ENCODE data around the gene USP4. TPM values are rescaled to one million over a fixed set of nuclear protein-coding genes. Genes with fewer than 3 reads are reported as not detected.
"Not testable (repeated sequence)": the region's sequence is repeated elsewhere in the genome, so short reads cannot be mapped to it uniquely, and the experiment has no call there.

USP4 gene
- total RNA-seq, 1 donor from 2014 or later, result 48.8 TPM

DNA sequence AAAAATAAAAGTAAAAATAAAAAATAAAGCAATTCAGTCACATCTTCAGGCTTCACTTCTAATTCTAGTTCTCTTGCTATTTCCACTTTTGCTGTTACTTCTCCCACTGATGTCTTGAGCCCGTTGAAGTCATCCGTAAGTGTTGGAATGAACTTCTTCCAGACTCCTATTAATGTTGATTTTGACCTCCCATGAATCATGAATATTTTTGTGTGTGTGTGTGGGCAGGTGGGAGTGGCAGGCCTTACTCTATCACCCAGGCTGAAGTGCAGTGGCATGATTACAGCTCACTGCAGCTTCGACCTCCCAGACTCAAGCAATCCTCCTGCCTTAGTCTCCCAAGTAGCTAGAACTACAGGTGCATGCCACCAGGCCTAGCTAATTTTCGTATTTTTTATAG is 10.7 kb downstream of the USP4 start:
- Mint-ChIP-seq H3K27ac (no peak overlapping the region), H3K27me3 (no peaks in the 10 kb centered on the region), H3K9me3 (no peaks in the 10 kb centered on the region), H3K4me3 (no peak overlapping the region), H3K36me3 (peaks cover 20% of the 10 kb centered on the region), H3K4me1 (ENCODE audit: unreplicated experiment) (no peaks in the 10 kb centered on the region)
- no peak for DNase-seq (ENCODE audit: extremely low spot score, unreplicated experiment)
- TF ChIP-seq, protein P1, sequence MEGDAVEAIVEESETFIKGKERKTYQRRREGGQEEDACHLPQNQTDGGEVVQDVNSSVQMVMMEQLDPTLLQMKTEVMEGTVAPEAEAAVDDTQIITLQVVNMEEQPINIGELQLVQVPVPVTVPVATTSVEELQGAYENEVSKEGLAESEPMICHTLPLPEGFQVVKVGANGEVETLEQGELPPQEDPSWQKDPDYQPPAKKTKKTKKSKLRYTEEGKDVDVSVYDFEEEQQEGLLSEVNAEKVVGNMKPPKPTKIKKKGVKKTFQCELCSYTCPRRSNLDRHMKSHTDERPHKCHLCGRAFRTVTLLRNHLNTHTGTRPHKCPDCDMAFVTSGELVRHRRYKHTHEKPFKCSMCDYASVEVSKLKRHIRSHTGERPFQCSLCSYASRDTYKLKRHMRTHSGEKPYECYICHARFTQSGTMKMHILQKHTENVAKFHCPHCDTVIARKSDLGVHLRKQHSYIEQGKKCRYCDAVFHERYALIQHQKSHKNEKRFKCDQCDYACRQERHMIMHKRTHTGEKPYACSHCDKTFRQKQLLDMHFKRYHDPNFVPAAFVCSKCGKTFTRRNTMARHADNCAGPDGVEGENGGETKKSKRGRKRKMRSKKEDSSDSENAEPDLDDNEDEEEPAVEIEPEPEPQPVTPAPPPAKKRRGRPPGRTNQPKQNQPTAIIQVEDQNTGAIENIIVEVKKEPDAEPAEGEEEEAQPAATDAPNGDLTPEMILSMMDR (conservative IDR thresholded peaks at IDR 0.05), result no peak

DNA sequence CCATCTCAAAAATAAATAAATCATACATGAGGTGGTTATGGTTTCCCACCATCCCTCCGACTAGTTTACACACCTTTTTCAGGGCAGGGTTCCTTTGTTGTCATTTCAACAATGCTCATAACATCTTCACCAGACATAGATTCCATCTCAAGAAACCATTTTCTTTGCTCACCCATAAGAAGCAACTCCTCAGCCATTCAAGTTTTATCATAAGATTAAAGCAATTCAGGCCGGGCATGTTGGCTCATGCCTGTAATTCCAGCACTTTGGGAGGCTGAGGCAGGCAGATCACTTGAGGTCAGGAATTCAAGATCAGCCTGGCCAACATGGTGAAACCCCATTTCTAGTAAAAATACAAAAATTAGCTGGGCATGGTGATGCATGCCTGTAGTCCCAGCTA is 11.5 kb downstream of the USP4 start:
- DNase-seq (ENCODE audit: extremely low spot score, unreplicated experiment); H3K4me3 Mint-ChIP-seq; H3K4me1 Mint-ChIP-seq (ENCODE audit: unreplicated experiment); H3K27ac Mint-ChIP-seq; H3K27me3 Mint-ChIP-seq; H3K9me3 Mint-ChIP-seq: not testable (repeated sequence)
- peaks cover 23% of the 10 kb centered on the region for H3K36me3 Mint-ChIP-seq

DNA sequence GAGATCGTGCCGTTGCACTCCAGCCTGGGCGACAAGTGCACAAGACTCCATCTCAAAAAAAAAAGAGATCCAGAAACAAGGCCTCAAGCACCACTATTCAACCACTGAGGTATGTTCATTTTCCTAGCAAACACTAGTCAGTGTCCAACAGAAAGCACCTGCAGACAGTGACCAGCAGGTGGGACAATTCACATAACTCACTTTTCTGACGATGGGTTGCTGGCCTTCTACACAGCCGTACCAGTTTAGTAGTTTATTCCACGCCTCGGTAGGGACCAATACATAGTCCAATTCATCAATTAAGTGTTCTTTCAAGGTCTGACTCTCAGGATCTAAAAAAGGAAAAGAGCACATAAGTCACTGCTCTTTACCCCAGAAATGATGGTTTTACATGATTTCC is 12.4 kb downstream of the USP4 start:
- no peak overlapping the region for H3K4me3 Mint-ChIP-seq
- H3K9me3 Mint-ChIP-seq, result no peaks in the 10 kb centered on the region
- no peaks in the 10 kb centered on the region for H3K4me1 Mint-ChIP-seq (ENCODE audit: unreplicated experiment)
- DNase-seq (ENCODE audit: extremely low spot score, unreplicated experiment), result no peak
- no peaks in the 10 kb centered on the region for H3K27me3 Mint-ChIP-seq
- TF ChIP-seq, protein P1 (conservative IDR thresholded peaks at IDR 0.05), result peak; percentile 49
- H3K36me3 Mint-ChIP-seq, result peaks cover 20% of the 10 kb centered on the region
- no peak overlapping the region for H3K27ac Mint-ChIP-seq

DNA sequence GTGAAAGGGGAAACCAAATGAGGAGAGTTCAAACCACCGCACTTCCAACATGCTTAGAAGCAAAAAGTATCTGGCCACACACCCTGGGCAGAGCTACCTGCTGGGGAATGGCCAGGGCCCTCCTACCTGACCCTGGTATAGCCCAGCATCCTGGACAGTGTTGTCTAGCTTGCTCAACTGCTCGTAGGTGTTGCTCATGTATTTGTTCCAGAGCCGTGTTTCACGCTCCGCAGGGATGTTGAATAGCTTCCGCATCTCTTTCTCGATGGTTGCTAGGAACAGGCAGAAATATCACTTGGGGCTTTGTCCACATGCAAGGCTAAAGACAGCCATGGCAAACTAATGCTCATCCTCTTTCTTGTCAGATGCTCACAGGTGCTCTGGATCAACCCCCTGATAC is 15.1 kb downstream of the USP4 start:
- Mint-ChIP-seq H3K4me3 (no peak overlapping the region), H3K9me3 (no peaks in the 10 kb centered on the region), H3K36me3 (peaks cover 28% of the 10 kb centered on the region), H3K4me1 (ENCODE audit: unreplicated experiment) (no peaks in the 10 kb centered on the region), H3K27ac (no peak overlapping the region), H3K27me3 (no peaks in the 10 kb centered on the region)
- TF ChIP-seq, protein P1 (conservative IDR thresholded peaks at IDR 0.05), result no peak
- DNase-seq (ENCODE audit: extremely low spot score, unreplicated experiment), result no peak

DNA sequence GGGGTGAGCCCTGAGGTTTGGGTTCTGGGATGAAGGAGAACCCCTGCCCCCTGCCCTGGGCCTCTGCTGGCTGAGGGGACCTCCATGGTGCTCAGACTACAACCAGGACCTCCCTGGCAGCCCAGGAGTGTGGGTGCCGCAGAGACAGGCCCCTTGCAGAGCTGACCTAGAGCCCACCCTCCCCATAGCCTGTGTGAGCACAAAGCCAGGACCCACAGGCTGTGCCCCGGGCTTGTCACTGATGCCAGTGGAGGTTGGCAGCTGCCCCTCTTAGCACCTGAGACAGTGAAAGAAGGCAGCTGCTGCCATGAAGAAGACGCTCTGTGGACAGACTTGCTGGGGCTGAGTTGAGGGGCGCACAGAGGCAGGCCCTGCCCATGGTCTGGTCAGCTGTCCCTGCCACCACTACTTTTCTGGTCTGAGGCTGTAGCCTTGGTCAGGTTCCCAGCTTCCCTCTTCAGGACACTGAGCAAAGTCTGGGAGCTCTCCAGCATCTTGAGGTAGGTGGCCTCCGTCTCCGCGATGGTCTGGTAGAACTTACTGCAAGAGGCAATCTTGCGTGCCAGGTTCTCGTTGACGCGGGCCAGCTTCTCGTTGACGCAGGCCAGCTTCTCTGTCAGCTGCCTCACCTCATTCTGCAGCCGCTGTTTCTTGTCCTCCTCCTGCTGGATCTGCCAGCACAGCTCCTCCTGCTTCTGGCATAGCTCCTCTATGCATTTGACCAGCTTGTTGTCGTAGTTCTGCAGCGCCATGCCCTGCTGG is 23.0 kb downstream of the USP4 start:
- TF ChIP-seq, protein P1 (conservative IDR thresholded peaks at IDR 0.05), result no peak
- Mint-ChIP-seq H3K27ac (no peak overlapping the region), H3K27me3 (no peaks in the 10 kb centered on the region)

DNA sequence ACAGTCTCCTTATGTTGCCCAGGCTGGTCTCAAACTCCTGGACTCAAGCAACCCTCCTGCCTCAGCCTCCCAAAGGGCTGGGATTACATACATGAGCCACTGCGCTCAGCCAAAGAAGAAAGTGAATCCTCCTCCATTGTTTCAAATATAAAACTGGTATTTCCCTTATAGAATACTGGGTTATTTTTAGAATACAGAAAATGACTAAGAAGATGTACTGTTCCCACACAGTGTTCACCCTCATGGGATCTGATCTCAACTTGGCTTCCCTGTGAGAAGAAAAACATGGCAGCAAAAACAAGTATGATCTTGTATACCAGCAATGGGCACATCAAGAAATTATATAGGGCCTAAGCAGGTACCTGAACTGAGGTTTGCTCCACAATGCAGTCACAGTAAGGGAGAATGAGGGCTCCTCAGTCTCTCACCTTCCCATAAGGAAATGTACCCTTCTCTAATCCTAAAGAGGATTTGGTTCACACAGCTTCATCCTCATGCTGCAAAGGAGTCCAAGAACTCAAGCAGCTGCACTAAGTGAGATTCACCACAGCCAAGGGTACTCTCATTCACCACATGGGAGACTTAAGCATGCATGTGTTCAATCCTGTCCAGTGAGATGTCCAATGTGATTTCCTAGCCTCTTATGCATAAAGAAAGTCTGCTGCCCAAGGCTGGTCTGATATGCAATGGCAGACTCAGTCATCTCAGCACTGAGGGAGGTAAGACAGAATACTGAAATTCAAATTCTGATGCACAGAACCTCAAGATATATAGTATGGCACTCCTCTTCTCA is 25.8 kb downstream of the USP4 start:
- DNase-seq (ENCODE audit: extremely low spot score, unreplicated experiment), result no peak
- TF ChIP-seq, protein P1 (conservative IDR thresholded peaks at IDR 0.05), result no peak
- no peak overlapping the region for H3K4me3 Mint-ChIP-seq
- H3K36me3 Mint-ChIP-seq, result peaks cover 19% of the 10 kb centered on the region
- H3K27me3 Mint-ChIP-seq, result no peaks in the 10 kb centered on the region
- H3K4me1 Mint-ChIP-seq (ENCODE audit: unreplicated experiment), result no peaks in the 10 kb centered on the region
- H3K9me3 Mint-ChIP-seq, result no peaks in the 10 kb centered on the region
- no peak overlapping the region for H3K27ac Mint-ChIP-seq

More for the DNA sequence above, 23.0 kb downstream of the USP4 start:
- Mint-ChIP-seq H3K36me3 (peaks cover 11% of the 10 kb centered on the region), H3K9me3 (no peaks in the 10 kb centered on the region), H3K4me1 (ENCODE audit: unreplicated experiment) (no peaks in the 10 kb centered on the region), H3K4me3 (no peak overlapping the region)
- no peak for DNase-seq (ENCODE audit: extremely low spot score, unreplicated experiment)

All from type B pancreatic cell (in vitro differentiated cells).